A673 (cell line): Measurements from ENCODE around the gene ZNF518B.

Experiments used
- EZH2 ChIP-seq: fragments of 200-600 bp; sonication (generic); IDR thresholded peaks from 2 replicates; pipeline ENCODE4 v1.6.1; 2017; ENCODE audit warnings: borderline replicate concordance, low read depth, mild to moderate bottlenecking, mixed read lengths, antibody characterized with exemption, low read length; ENCODE audit not compliant: poor library complexity, severe bottlenecking
- TF ChIP-seq, protein P1 (sequence below): fragments of 300-800, 200-600 bp; sonication (generic); conservative IDR thresholded peaks from 2 replicates; pipeline ENCODE4 v1.5.1; 2017; ENCODE audit warnings: low read depth, mild to moderate bottlenecking, antibody characterized with exemption, low read length, moderate library complexity, mixed read lengths

- TF ChIP-seq, protein P1, sequence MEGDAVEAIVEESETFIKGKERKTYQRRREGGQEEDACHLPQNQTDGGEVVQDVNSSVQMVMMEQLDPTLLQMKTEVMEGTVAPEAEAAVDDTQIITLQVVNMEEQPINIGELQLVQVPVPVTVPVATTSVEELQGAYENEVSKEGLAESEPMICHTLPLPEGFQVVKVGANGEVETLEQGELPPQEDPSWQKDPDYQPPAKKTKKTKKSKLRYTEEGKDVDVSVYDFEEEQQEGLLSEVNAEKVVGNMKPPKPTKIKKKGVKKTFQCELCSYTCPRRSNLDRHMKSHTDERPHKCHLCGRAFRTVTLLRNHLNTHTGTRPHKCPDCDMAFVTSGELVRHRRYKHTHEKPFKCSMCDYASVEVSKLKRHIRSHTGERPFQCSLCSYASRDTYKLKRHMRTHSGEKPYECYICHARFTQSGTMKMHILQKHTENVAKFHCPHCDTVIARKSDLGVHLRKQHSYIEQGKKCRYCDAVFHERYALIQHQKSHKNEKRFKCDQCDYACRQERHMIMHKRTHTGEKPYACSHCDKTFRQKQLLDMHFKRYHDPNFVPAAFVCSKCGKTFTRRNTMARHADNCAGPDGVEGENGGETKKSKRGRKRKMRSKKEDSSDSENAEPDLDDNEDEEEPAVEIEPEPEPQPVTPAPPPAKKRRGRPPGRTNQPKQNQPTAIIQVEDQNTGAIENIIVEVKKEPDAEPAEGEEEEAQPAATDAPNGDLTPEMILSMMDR, result no peak
- no peak for TF ChIP-seq EZH2
Measured at GRCh38 chr4:10502717-10503116, 45.5 kb upstream of the ZNF518B start.
